Spleen (tissue), 11 donors: ENCODE data around the gene SDHAF2. TPM values are rescaled to one million over a fixed set of nuclear protein-coding genes. Genes with fewer than 3 reads are reported as not detected.

ENCODE experiments used
- DNase-seq: peaks from one replicate; pipeline ENCODE4 v3.0.0-alpha.2; 2020
- H3K27ac ChIP-seq, 8 donors: fragments of 200-600 bp; sonication (generic) in 7 of 8; 1 replicate in 4 of 8; 2 replicates in 4 of 8; pipeline versions ENCODE4 v1.5.0 to v1.8.0; 2016 to 2021; ENCODE audit warnings: inconsistent platforms in 4 of 8, mild to moderate bottlenecking in 4 of 8, moderate library complexity in 1 of 8
- H3K27me3 ChIP-seq, 7 donors: fragments of 200-600 bp; sonication (generic) in 6 of 7; replicated peaks in 1 of 7; 1 replicate in 4 of 7; 2 replicates in 3 of 7; pipeline versions ENCODE4 v1.5.0 to v1.8.0; 2016 to 2021; ENCODE audit warnings: inconsistent platforms in 3 of 7, mild to moderate bottlenecking in 1 of 7
- H3K36me3 ChIP-seq, 6 donors: fragments of 200-600 bp; sonication (generic) in 5 of 6; 1 replicate in 4 of 6; 2 replicates in 2 of 6; pipeline versions ENCODE4 v1.5.0 to v1.8.0; 2016 to 2021; ENCODE audit warnings: inconsistent platforms in 2 of 6
- H3K4me1 ChIP-seq, 6 donors: fragments of 200-600 bp; sonication (generic) in 5 of 6; 1 replicate in 3 of 6; 2 replicates in 3 of 6; pipeline versions ENCODE4 v1.5.0 to v1.8.0; 2016 to 2021; ENCODE audit warnings: inconsistent platforms in 3 of 6
- H3K4me3 ChIP-seq, 8 donors: fragments of 200-600 bp; sonication (generic) in 7 of 8; 1 replicate in 4 of 8; 2 replicates in 4 of 8; pipeline versions ENCODE4 v1.5.0 to v1.8.0; 2016 to 2021; ENCODE audit warnings: inconsistent platforms in 4 of 8, mild to moderate bottlenecking in 4 of 8, moderate library complexity in 2 of 8
- H3K9me3 ChIP-seq, 8 donors: fragments of 200-600 bp; sonication (generic) in 7 of 8; 1 replicate in 4 of 8; 2 replicates in 4 of 8; pipeline versions ENCODE4 v1.5.0 to v1.8.0; 2016 to 2021; ENCODE audit warnings: inconsistent platforms in 4 of 8
- CTCF ChIP-seq, 11 experiments: fragments of 200-600 bp in 7 of 11; fragments of 450-650 bp in 4 of 11; sonication (generic) in 4 of 11; IDR thresholded peaks in 8 of 11; conservative IDR thresholded peaks in 3 of 11; 1 replicate in 7 of 11; 2 replicates in 4 of 11; pipeline versions ENCODE4 v1.4.0 to v1.8.0; 2016 to 2021; ENCODE audit warnings: antibody characterized with exemption in 11 of 11, inconsistent platforms in 4 of 11, mild to moderate bottlenecking in 1 of 11
- POLR2A ChIP-seq, 3 donors: fragments of 450-650 bp; IDR thresholded peaks; one replicate each; pipeline ENCODE4 v1.5.1; 2017; ENCODE audit warnings: antibody characterized with exemption in 3 of 3, mild to moderate bottlenecking in 1 of 3
- POLR2AphosphoS5 ChIP-seq, 3 donors: sonication (generic); formaldehyde crosslinking; IDR thresholded peaks; one replicate each; pipeline ENCODE4 v1.5.1; 2017; ENCODE audit warnings: antibody characterized with exemption in 3 of 3
- WGBS, 5 donors: extraction: QIAGEN DNeasy Blood & Tissue Kit in 3 of 5; methylation state at CpG; one replicate each; pipeline versions ENCODE4 v1.1.5 to v1.1.7; 2013 to 2018; 5-methylcytosine and 5-hydroxymethylcytosine counted together
- intact Hi-C: fragments of 100-400 bp; cut with DNase I; formaldehyde crosslinking; loops from one replicate; pipeline ENCODE4 v1.15.0; 2023; ENCODE audit warnings: low total_unique reads
- polyA plus RNA-seq, 3 donors: library from polyadenylated mRNA; stranded (reverse); fragments of 200-250 nt; gene quantifications; one replicate each; pipeline ENCODE4 v1.2.1, GENCODE V29; 2013
- small RNA-seq, 4 donors: library from RNA; depleted of rRNA; stranded (forward); fragments of <200 nt; gene quantifications; one replicate each; pipeline ENCODE3, GENCODE V24; 2016
- total RNA-seq, 7 donors: library from RNA; depleted of rRNA in 3 of 7; stranded (reverse); fragments of >200 nt in 3 of 7; fragmentation: NEBNext Ultra II Directional in 4 of 7; extraction: Animal tissue kit (Norgen Biotek cat#: 25700) in 4 of 7; gene quantifications; one replicate each; pipeline versions ENCODE4 v1.1.0 to v1.2.1, GENCODE V29; 2016 to 2021
- donor health status: healthy with polysubstance abuse.
- donor health status: DM: no; HTN: no; CAD: no; lungs with moderate emphysema.
- donor health status: DM: no; HTN: no; CAD: no.
- donor health status: Bipolar disorder and iron deficiency.
- donor health status: healthy.
- donor health status: DM: no; HTN: no; CAD: no.
- donor health status: DM: yes; HTN: yes; CAD: no.

SDHAF2 gene
- total and polyA plus RNA-seq, 10 donors = 39.8 to 74.2 (median 53.6) TPM

- no peaks in the 10 kb centered on the region for H3K9me3 ChIP-seq
- intact Hi-C loops = no loop called here
- TF ChIP-seq CTCF (IDR thresholded peaks at IDR 0.05 in 8 of 11, conservative IDR thresholded peaks at IDR 0.05 in 3 of 11) (no peak), POLR2A (IDR thresholded peaks at IDR 0.05) (no peak), POLR2AphosphoS5 (IDR thresholded peaks at IDR 0.05) (no peak)
- H3K4me3 ChIP-seq = no peak overlapping the region
- no peak overlapping the region for H3K27ac ChIP-seq
- WGBS, 5 donors = 85 to 96% (median 91%) methylated on average over 7 to 12 of the region's 12 CpGs
- H3K4me1 ChIP-seq = peaks cover 0 to 29% (median 11%) of the 10 kb centered on the region in 6 donors
- no peak for DNase-seq
- H3K27me3 ChIP-seq = no peaks in the 10 kb centered on the region
- peaks cover 0 to 3% (median 0%) of the 10 kb centered on the region in 6 donors for H3K36me3 ChIP-seq
These were observed 61.9 kb downstream of the SDHAF2 start for GRCh38 chr11:61491736-61492395.

- DNase-seq = no peak
- 54 to 75% (median 65%) methylated on average over 9 of the region's 9 CpGs for WGBS, 5 donors
These were observed 64.5 kb downstream of the SDHAF2 start for GRCh38 chr11:61494381-61494961.

GRCh38 chr11:61495801-61496601 is 66.1 kb downstream of the SDHAF2 start:
- Histone ChIP-seq H3K36me3 (no peaks in the 10 kb centered on the region), H3K4me3 (no peak overlapping the region), H3K27ac (no peak overlapping the region), H3K27me3 (no peaks in the 10 kb centered on the region), H3K4me1 (peaks cover 0 to 11% (median 2%) of the 10 kb centered on the region in 6 donors), H3K9me3 (no peaks in the 10 kb centered on the region)
- 83 to 87% (median 84%) methylated on average over 20 to 26 of the region's 26 CpGs for WGBS, 5 donors
- TF ChIP-seq POLR2AphosphoS5 (IDR thresholded peaks at IDR 0.05) (no peak), CTCF (IDR thresholded peaks at IDR 0.05 in 8 of 11, conservative IDR thresholded peaks at IDR 0.05 in 3 of 11) (no peak), POLR2A (IDR thresholded peaks at IDR 0.05) (no peak)
- intact Hi-C loops = no loop called here
- DNase-seq = no peak

More at GRCh38 chr11:61494381-61494961, 64.5 kb downstream of the SDHAF2 start:
- Histone ChIP-seq H3K4me1 (peaks cover 0 to 17% (median 5%) of the 10 kb centered on the region in 6 donors), H3K36me3 (no peaks in the 10 kb centered on the region), H3K4me3 (no peak overlapping the region), H3K27me3 (no peaks in the 10 kb centered on the region), H3K27ac (peak overlapping the region in 5 of 8 donors; percentile 3 to 43 (median 27)), H3K9me3 (no peaks in the 10 kb centered on the region)
- TF ChIP-seq POLR2AphosphoS5 (IDR thresholded peaks at IDR 0.05) (peak in 1 of 3 donors; percentile 15), CTCF (IDR thresholded peaks at IDR 0.05 in 8 of 11, conservative IDR thresholded peaks at IDR 0.05 in 3 of 11) (no peak)
- intact Hi-C loops = no loop called here

Small RNA genes lying within 50 kb of the gene (small RNA-seq; reads per million reads assigned to genes)
- gene RN7SL23P = 0 reads per million in 4 donors

Other genes starting within 250 kb of the SDHAF2 start
- gene PGA3, start 226.6 kb upstream of the SDHAF2 start, total RNA-seq = 1 to 10 TPM in 2 of 7 donors, under 1 TPM in 2, not detected in 3; 0.37 to 2.6 (median 1.2) TPM
- under 1 TPM; 0.33 to 0.61 (median 0.54) TPM for gene PGA3, start 226.6 kb upstream of the SDHAF2 start, polyA plus RNA-seq
- gene PGA4, start 207.8 kb upstream of the SDHAF2 start, total RNA-seq = 10 to 100 TPM in 1 of 7 donors, 1 to 10 TPM in 5, not detected in 1; 1.2 to 12.2 (median 2.3) TPM
- 1 to 10 TPM in 1 of 3 donors, under 1 TPM in 2; 0.36 to 1.6 (median 0.93) TPM for gene PGA4, start 207.8 kb upstream of the SDHAF2 start, polyA plus RNA-seq
- gene PGA5, start 188.9 kb upstream of the SDHAF2 start, total RNA-seq = 1 to 10 TPM in 5 of 7 donors, under 1 TPM in 1, not detected in 1; 0.42 to 3.3 (median 1.7) TPM
- under 1 TPM; 0.06 to 0.51 (median 0.46) TPM for gene PGA5, start 188.9 kb upstream of the SDHAF2 start, polyA plus RNA-seq
- gene VWCE, start 134.8 kb upstream of the SDHAF2 start, total RNA-seq = 1 to 10 TPM in 4 of 7 donors, under 1 TPM in 3; 0.23 to 3.2 (median 1.2) TPM
- gene VWCE, start 134.8 kb upstream of the SDHAF2 start, polyA plus RNA-seq = 1 to 10 TPM in 2 of 3 donors, under 1 TPM in 1; 0.80 to 1.6 (median 1.2) TPM
- 100 to 1,000 TPM; 118 to 157 (median 151) TPM for gene DDB1, start 97.0 kb upstream of the SDHAF2 start, total RNA-seq
- gene DDB1, start 97.0 kb upstream of the SDHAF2 start, polyA plus RNA-seq = 10 to 100 TPM; 68.7 to 94.7 (median 83.4) TPM
- gene TKFC, start 96.9 kb upstream of the SDHAF2 start, total RNA-seq = 10 to 100 TPM; 33.1 to 61.5 (median 36.4) TPM
- gene TKFC, start 96.9 kb upstream of the SDHAF2 start, polyA plus RNA-seq = 10 to 100 TPM; 30.6 to 45.3 (median 31.3) TPM
- 100 to 1,000 TPM in 4 of 7 donors, 10 to 100 TPM in 3; 82.5 to 138 (median 126) TPM for gene CYB561A3, start 68.2 kb upstream of the SDHAF2 start, total RNA-seq
- gene CYB561A3, start 68.2 kb upstream of the SDHAF2 start, polyA plus RNA-seq = 10 to 100 TPM; 62.1 to 79.6 (median 64.6) TPM
- 10 to 100 TPM; 26.8 to 52.4 (median 39.0) TPM for gene TMEM138, start 67.8 kb upstream of the SDHAF2 start, total RNA-seq
- 10 to 100 TPM; 42.3 to 53.9 (median 49.2) TPM for gene TMEM138, start 67.8 kb upstream of the SDHAF2 start, polyA plus RNA-seq
- 10 to 100 TPM; 10.5 to 26.0 (median 17.1) TPM for gene TMEM216, start 37.5 kb upstream of the SDHAF2 start, total RNA-seq
- 10 to 100 TPM; 20.7 to 24.6 (median 20.7) TPM for gene TMEM216, start 37.5 kb upstream of the SDHAF2 start, polyA plus RNA-seq
- 10 to 100 TPM; 60.3 to 94.3 (median 85.5) TPM for gene CPSF7, start 149 bp upstream of the SDHAF2 start, total RNA-seq
- gene CPSF7, start 149 bp upstream of the SDHAF2 start, polyA plus RNA-seq = 10 to 100 TPM; 30.0 to 44.6 (median 35.3) TPM
- gene LRRC10B, start 78.6 kb downstream of the SDHAF2 start, total RNA-seq = under 1 TPM in 3 of 7 donors, not detected in 4; 0.27 to 0.37 (median 0.35) TPM
- gene LRRC10B, start 78.6 kb downstream of the SDHAF2 start, polyA plus RNA-seq = under 1 TPM; 0.28 to 0.82 (median 0.32) TPM
- 1 to 10 TPM; 1.1 to 5.3 (median 3.3) TPM for gene SYT7, start 151.0 kb downstream of the SDHAF2 start, total RNA-seq
- under 1 TPM; 0.14 to 0.48 (median 0.43) TPM for gene SYT7, start 151.0 kb downstream of the SDHAF2 start, polyA plus RNA-seq